UCSD-AML1 (cell line): ENCODE results near the gene GNAO1.

ENCODE experiments used
- DNase-seq: peaks from one replicate; lab custom pipeline; 2025; ENCODE audit not compliant: unreplicated experiment; lab: John Stamatoyannopoulos, UW

The GNAO1 gene

GRCh38 chr16:56197192-56197992, 6.1 kb downstream of the GNAO1 start:
- DNase-seq, result no peak

- no peak for DNase-seq
Observed at GRCh38 chr16:56198006-56198754, 6.9 kb downstream of the GNAO1 start.

GRCh38 chr16:56198755-56199114, 7.4 kb downstream of the GNAO1 start:
- no peak for DNase-seq

- DNase-seq, result no peak
Observed at GRCh38 chr16:56199164-56199563, 7.9 kb downstream of the GNAO1 start.

GRCh38 chr16:56201030-56201429, 9.7 kb downstream of the GNAO1 start:
- DNase-seq, result no peak

- DNase-seq, result no peak
Observed at GRCh38 chr16:56202036-56202435, 10.7 kb downstream of the GNAO1 start.

- no peak for DNase-seq
Observed at GRCh38 chr16:56203052-56203451, 11.8 kb downstream of the GNAO1 start.

GRCh38 chr16:56204816-56205215, 13.5 kb downstream of the GNAO1 start:
- no peak for DNase-seq

GRCh38 chr16:56206951-56207350, 15.7 kb downstream of the GNAO1 start:
- no peak for DNase-seq

- DNase-seq, result no peak
Observed at GRCh38 chr16:56207421-56207820, 16.1 kb downstream of the GNAO1 start.

- DNase-seq, result no peak
Observed at GRCh38 chr16:56211435-56211981, 20.2 kb downstream of the GNAO1 start.

- DNase-seq, result no peak
Observed at GRCh38 chr16:56212144-56212543, 20.9 kb downstream of the GNAO1 start.

GRCh38 chr16:56221995-56222394, 30.7 kb downstream of the GNAO1 start:
- DNase-seq, result no peak

- DNase-seq, result no peak
Observed at GRCh38 chr16:56222474-56222997, 31.2 kb downstream of the GNAO1 start.

- no peak for DNase-seq
Observed at GRCh38 chr16:56225017-56225742, 33.9 kb downstream of the GNAO1 start.

GRCh38 chr16:56226187-56226586, 34.9 kb downstream of the GNAO1 start:
- DNase-seq, result no peak

- DNase-seq, result no peak
Observed at GRCh38 chr16:56226845-56227525, 35.7 kb downstream of the GNAO1 start.

- no peak for DNase-seq
Observed at GRCh38 chr16:56227936-56228335, 36.6 kb downstream of the GNAO1 start.

GRCh38 chr16:56228476-56228875, 37.2 kb downstream of the GNAO1 start:
- DNase-seq, result no peak

- no peak for DNase-seq
Observed at GRCh38 chr16:56233795-56234566, 42.7 kb downstream of the GNAO1 start.
